CD4-positive, alpha-beta T cell (primary cell): Measurements from ENCODE around the gene ACTRT2. TPM values are rescaled to one million over a fixed set of nuclear protein-coding genes. Genes with fewer than 3 reads are reported as not detected.

ENCODE experiments used
- ATAC-seq: fragments of 200-7000 bp; cut with Tn5 transposase; one replicate; pipeline ENCODE4 v1.10.0; 2022; ENCODE audit warnings: mild to moderate bottlenecking; ENCODE audit not compliant: poor library complexity
- CTCF ChIA-PET: fragments of 350-600 bp; sonication (Branson Sonifier 250); formaldehyde crosslinking; loops from one replicate; lab custom pipeline; 2021; ENCODE audit warnings: antibody characterized with exemption, inconsistent platforms; lab: Charles Lee
- POLR2A ChIA-PET: fragments of 350-600 bp; sonication (Branson Sonifier 250); formaldehyde crosslinking; loops from one replicate; lab custom pipeline; 2021; ENCODE audit warnings: antibody characterized with exemption, inconsistent platforms; lab: Charles Lee
- DNase-seq, 14 experiments: peaks; one replicate each; pipeline ENCODE4 v3.0.0-alpha.2; 2013 to 2020; ENCODE audit warnings: mixed read lengths in 2 of 14
- H3K27ac ChIP-seq, 2 donors: one replicate each; pipeline versions ENCODE4 v1.5.1 to v1.7.0; 2013; ENCODE audit warnings: low read length in 2 of 2, low read depth in 1 of 2, mild to moderate bottlenecking in 1 of 2
- H3K27me3 ChIP-seq, 2 experiments: 1 replicate in 1 of 2; 2 replicates in 1 of 2; pipeline versions ENCODE4 v1.6.1 to v1.7.0; 2013; ENCODE audit warnings: low read length in 2 of 2, control low read depth in 1 of 2, mild to moderate bottlenecking in 1 of 2, moderate library complexity in 1 of 2; ENCODE audit not compliant: insufficient read depth in 2 of 2, control insufficient read depth in 1 of 2
- H3K36me3 ChIP-seq: one replicate; pipeline ENCODE4 v1.6.1; 2013; ENCODE audit warnings: low read length, control low read depth; ENCODE audit not compliant: insufficient read depth
- H3K4me1 ChIP-seq: one replicate; pipeline ENCODE4 v1.6.1; 2013; ENCODE audit warnings: low read length, control low read depth; ENCODE audit not compliant: insufficient read depth
- H3K4me3 ChIP-seq: one replicate; pipeline ENCODE4 v1.5.1; 2013; ENCODE audit warnings: mild to moderate bottlenecking, low read length, moderate library complexity
- H3K9me3 ChIP-seq, 2 experiments: 1 replicate in 1 of 2; 2 replicates in 1 of 2; pipeline versions ENCODE4 v1.6.1 to v1.7.0; 2013; ENCODE audit warnings: low read length in 2 of 2, mild to moderate bottlenecking in 2 of 2, control low read depth in 1 of 2, moderate library complexity in 1 of 2; ENCODE audit not compliant: control insufficient read depth in 1 of 2, insufficient read depth in 1 of 2
- H3K27ac Mint-ChIP-seq: one replicate; pipeline ENCODE4 v1.8.0; 2020; ENCODE audit warnings: mixed read lengths
- H3K27me3 Mint-ChIP-seq: one replicate; pipeline ENCODE4 v1.8.0; 2021; ENCODE audit warnings: mixed read lengths
- H3K36me3 Mint-ChIP-seq: one replicate; pipeline ENCODE4 v1.8.0; 2021; ENCODE audit warnings: low read depth, mixed read lengths
- H3K4me1 Mint-ChIP-seq: one replicate; pipeline ENCODE4 v1.8.0; 2021; ENCODE audit warnings: low read depth, mixed read lengths
- H3K4me3 Mint-ChIP-seq: one replicate; pipeline ENCODE4 v1.8.0; 2020; ENCODE audit warnings: mild to moderate bottlenecking, mixed read lengths
- H3K9me3 Mint-ChIP-seq: one replicate; pipeline ENCODE4 v1.8.0; 2020; ENCODE audit warnings: mixed read lengths
- intact Hi-C, 2 experiments: fragments of 100-400 bp; cut with DNase I in 1 of 2; cut with micrococcal nuclease in 1 of 2; formaldehyde crosslinking; loops; one replicate each; pipeline versions ENCODE4 v1.15.1 to v1.9.0; 2023 to 2025; cut with DNase I, micrococcal nuclease
- total RNA-seq, 174 experiments: library from RNA in 2 of 174; stranded (reverse) in 2 of 174; gene quantifications; one replicate each; pipeline ENCODE4 v1.2.3 and lab custom pipeline; 2021 to 2026
- TF ChIP-seq, protein P1 (sequence below): fragments of 200-600 bp; IDR thresholded peaks from one replicate; pipeline ENCODE4 v1.8.0; 2022; ENCODE audit warnings: antibody characterized with exemption, mild to moderate bottlenecking

The ACTRT2 gene
- total RNA-seq, 2 experiments from 2014 or later: not detected

DNA sequence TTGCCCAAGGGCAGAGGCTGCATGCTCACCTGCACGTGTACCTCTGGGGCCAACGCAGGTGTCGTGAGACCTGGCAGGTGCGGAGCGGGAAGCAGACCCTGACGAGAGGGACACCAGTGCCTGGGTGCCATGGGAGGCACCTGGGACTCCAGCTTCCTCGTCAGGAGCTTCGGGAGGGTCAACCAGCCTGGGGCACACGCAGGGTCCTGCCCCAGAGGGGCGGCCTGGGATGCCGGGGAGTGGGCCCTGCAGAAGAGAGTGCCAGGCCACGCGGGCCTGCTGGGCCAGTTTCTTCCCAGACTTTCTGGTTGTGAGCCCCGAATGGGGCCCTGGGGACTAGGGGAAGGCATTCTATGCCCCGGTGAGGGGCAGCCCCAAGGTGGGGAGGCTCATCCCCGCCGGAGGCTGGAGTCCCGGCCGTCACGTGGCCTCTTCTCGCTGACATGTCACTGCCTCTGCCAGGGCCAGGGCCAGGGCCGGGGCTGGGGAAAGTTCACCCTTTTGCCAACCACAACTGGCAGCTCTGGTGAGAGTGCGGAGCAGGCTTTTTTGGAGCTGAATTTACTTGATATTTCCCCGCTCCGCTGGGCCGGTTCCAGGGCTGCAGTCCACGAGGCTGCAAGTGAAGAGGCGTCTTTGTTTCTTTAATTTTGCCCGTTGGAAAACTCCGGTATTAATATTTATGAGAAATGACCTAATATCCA lies 38.5 kb upstream of the ACTRT2 start:
- peaks cover 0 to 4% of the 10 kb centered on the region in 2 experiments for H3K9me3 ChIP-seq
- no peaks in the 10 kb centered on the region for H3K27me3 ChIP-seq
- no peak for ATAC-seq
- H3K27ac ChIP-seq: no peak overlapping the region
- H3K4me1 ChIP-seq: no peaks in the 10 kb centered on the region
- Mint-ChIP-seq H3K36me3 (no peaks in the 10 kb centered on the region), H3K4me1 (no peaks in the 10 kb centered on the region), H3K27me3 (no peaks in the 10 kb centered on the region), H3K27ac (no peak overlapping the region), H3K4me3 (no peak overlapping the region), H3K9me3 (no peaks in the 10 kb centered on the region)
- no peak overlapping the region for H3K4me3 ChIP-seq
- TF ChIP-seq, protein P1, sequence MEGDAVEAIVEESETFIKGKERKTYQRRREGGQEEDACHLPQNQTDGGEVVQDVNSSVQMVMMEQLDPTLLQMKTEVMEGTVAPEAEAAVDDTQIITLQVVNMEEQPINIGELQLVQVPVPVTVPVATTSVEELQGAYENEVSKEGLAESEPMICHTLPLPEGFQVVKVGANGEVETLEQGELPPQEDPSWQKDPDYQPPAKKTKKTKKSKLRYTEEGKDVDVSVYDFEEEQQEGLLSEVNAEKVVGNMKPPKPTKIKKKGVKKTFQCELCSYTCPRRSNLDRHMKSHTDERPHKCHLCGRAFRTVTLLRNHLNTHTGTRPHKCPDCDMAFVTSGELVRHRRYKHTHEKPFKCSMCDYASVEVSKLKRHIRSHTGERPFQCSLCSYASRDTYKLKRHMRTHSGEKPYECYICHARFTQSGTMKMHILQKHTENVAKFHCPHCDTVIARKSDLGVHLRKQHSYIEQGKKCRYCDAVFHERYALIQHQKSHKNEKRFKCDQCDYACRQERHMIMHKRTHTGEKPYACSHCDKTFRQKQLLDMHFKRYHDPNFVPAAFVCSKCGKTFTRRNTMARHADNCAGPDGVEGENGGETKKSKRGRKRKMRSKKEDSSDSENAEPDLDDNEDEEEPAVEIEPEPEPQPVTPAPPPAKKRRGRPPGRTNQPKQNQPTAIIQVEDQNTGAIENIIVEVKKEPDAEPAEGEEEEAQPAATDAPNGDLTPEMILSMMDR: no peak
- CTCF ChIA-PET: no interaction called here
- POLR2A ChIA-PET: no interaction called here
- no peaks in the 10 kb centered on the region for H3K36me3 ChIP-seq
- DNase-seq: no peak
- intact Hi-C loops: no loop called here

DNA sequence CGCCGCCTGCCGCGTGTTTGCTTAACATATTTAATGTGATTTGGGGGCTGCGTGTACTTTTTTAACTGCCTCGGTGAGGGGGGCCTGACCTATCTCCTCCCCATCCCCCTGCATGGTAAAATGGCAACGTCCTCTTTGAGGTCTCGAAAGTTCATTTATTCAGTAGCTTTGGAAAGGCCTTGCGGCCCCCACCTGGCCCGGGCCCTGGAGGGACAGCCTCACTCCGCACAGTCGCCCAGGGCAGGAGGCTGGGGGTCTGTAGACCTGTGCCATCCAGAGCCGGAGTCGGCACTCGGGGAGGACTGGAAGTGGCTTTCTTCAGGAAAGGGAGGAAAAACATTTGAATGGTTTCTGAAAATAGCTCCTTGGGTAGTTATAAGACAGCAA lies 38.0 kb upstream of the ACTRT2 start:
- Mint-ChIP-seq H3K36me3 (no peaks in the 10 kb centered on the region), H3K27me3 (no peaks in the 10 kb centered on the region), H3K4me3 (no peak overlapping the region), H3K4me1 (no peaks in the 10 kb centered on the region), H3K9me3 (no peaks in the 10 kb centered on the region), H3K27ac (no peak overlapping the region)
- intact Hi-C loops: no loop called here
- no peaks in the 10 kb centered on the region for H3K36me3 ChIP-seq
- no peaks in the 10 kb centered on the region for H3K4me1 ChIP-seq
- H3K4me3 ChIP-seq: no peak overlapping the region
- H3K27me3 ChIP-seq: no peaks in the 10 kb centered on the region
- H3K9me3 ChIP-seq: peaks cover 0 to 6% of the 10 kb centered on the region in 2 experiments
- DNase-seq (no peak), ATAC-seq (no peak)
- ChIA-PET CTCF (no interaction called here), POLR2A (no interaction called here)
- no peak overlapping the region for H3K27ac ChIP-seq
- TF ChIP-seq, protein P1: no peak

DNA sequence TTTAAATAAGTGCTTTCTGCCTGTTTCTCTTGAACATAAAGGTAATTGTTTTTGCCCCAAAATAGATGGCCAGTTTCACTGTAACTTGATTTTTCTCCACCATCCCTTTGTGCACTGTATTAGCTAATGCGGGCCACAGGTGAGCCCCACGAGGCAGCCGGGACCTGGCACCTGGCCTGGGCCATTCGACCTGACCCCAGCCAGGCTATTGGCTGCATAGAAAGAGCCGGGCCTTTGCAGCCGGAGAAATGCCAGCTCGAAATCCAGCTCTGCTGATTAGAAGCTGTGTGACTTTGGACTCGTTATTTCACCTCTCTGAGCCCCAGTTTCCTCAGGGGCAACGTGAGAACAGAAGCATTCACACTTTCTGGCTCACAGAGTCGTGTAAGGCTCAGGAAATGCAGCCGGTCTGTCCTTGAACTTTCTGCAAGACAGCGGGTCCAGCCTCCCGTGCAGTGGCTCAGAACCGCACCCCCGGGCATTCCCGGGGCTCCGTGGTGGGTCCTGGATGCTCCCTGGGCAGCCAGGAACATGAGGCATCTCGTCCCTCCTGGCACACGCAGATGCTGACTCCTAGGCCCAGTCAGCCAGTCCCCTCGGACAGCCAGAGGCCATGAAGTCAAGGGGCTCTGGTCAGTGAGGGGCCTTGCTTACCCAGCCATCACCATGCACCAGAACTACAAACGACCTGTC lies 37.4 kb upstream of the ACTRT2 start:
- CTCF ChIA-PET: no interaction called here
- no peaks in the 10 kb centered on the region for H3K27me3 ChIP-seq
- TF ChIP-seq, protein P1: no peak
- H3K4me3 ChIP-seq: no peak overlapping the region
- H3K4me1 ChIP-seq: no peaks in the 10 kb centered on the region
- Mint-ChIP-seq H3K9me3 (no peaks in the 10 kb centered on the region), H3K27ac (no peak overlapping the region), H3K4me1 (no peaks in the 10 kb centered on the region), H3K4me3 (no peak overlapping the region), H3K27me3 (no peaks in the 10 kb centered on the region), H3K36me3 (no peaks in the 10 kb centered on the region)
- H3K9me3 ChIP-seq: peaks cover 0 to 8% of the 10 kb centered on the region in 2 experiments
- H3K36me3 ChIP-seq: no peaks in the 10 kb centered on the region
- POLR2A ChIA-PET: no interaction called here
- DNase-seq: no peak
- intact Hi-C loops: no loop called here
- H3K27ac ChIP-seq: no peak overlapping the region
- ATAC-seq: no peak
